Renal cortex interstitium (tissue), 11 donors: ENCODE measurements around the gene RHBDF2. TPM values are rescaled to one million over a fixed set of nuclear protein-coding genes. Genes with fewer than 3 reads are reported as not detected.

ENCODE experiments used
- DNase-seq, 11 donors: peaks; one replicate each; pipeline ENCODE4 v3.0.0-alpha.2; 2013; ENCODE audit warnings: low read depth in 9 of 11, low spot score in 4 of 11; ENCODE audit errors: extremely low read depth in 1 of 11
- polyA plus RNA-seq, 3 donors: library from polyadenylated mRNA; unstranded; fragments of 120-200 nt; gene quantifications; one replicate each; pipeline ENCODE4 v1.2.1, GENCODE V29; 2013; ENCODE audit not compliant: insufficient read length in 3 of 3

The RHBDF2 gene
- polyA plus RNA-seq, 3 donors = 5.0 to 11.0 (median 8.5) TPM

DNA sequence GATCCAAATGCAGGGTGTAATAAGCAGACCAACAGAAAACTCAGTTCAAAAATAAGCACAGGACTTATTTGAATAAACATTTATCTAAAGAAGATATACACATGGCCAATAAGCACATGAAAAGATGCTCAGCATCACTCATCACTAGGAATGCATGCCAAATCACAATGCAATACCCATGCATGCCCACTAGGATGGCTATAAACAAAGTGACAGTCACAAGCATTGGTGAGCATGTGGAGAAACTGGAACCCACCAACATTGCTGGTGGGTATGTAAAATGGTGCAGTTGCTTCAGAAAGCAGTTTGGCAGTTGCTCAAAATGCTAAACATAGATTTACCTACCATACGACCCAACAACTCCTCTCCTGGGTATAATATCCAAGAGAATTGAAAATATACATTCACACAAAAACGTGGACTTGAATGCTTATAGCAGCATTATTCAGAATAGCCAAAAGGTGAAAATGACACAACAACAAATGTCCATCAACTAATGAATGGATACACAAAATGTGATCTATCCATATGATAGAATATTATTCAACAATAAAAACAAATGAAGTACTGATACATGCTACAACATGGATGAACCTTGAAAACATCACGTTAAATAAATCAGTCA is 68.4 kb downstream of the RHBDF2 start:
- DNase-seq = no peak

DNA sequence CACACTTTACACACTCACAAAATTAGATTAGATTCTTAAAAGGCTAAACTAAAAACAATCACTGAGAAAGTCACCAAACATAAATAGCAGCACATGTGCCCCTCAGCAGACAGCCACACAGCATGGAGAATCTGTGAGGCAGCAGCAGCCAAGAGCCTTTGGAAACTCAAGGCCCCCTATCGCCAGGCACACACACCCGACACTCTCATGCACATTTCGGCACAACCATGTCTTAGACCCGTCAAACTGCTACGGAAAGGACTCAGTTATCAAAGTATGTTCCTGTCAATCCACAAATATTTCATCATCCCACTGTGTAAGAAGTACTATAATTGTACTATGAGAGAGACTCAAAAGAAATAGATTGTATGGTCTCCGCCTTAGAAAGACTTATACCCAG is 69.2 kb downstream of the RHBDF2 start:
- no peak for DNase-seq

DNA sequence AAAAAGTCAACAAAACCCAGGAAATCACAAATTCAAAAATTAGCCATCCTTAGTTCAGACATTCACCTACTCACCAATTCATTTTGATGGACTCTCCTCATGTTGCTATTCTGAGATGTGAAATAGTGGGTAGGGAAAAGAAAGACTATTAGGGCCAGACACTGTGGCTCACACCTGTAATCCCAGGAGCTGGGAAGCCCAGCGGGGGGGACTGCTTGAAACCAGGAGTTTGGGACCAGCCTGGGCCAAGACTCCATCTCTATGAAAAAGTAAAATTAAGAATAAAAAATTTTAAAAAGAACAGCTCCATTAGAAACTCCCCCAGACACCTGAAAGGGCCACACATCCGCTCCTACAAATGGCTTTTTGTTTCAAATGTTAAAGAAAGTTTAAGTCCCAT is 69.7 kb downstream of the RHBDF2 start:
- no peak for DNase-seq

DNA sequence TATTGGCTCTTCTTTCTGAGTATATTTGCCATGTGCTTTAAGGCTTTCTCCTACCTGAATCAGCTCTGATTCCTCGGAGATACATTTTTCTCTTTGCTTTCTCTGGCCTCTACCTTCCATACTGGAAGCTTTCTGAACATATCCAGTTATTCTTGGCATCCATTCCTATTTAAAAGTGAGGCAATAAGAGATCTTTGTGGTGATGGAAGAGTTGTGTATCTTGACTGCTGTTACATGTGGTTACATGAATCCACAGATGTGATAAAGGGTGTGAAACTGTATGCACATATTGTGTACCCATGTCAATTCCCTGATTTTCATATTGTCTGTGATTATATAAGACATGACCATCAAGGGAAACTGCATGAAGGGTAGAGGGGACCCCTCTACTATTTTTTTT is 72.7 kb downstream of the RHBDF2 start:
- DNase-seq = no peak

DNA sequence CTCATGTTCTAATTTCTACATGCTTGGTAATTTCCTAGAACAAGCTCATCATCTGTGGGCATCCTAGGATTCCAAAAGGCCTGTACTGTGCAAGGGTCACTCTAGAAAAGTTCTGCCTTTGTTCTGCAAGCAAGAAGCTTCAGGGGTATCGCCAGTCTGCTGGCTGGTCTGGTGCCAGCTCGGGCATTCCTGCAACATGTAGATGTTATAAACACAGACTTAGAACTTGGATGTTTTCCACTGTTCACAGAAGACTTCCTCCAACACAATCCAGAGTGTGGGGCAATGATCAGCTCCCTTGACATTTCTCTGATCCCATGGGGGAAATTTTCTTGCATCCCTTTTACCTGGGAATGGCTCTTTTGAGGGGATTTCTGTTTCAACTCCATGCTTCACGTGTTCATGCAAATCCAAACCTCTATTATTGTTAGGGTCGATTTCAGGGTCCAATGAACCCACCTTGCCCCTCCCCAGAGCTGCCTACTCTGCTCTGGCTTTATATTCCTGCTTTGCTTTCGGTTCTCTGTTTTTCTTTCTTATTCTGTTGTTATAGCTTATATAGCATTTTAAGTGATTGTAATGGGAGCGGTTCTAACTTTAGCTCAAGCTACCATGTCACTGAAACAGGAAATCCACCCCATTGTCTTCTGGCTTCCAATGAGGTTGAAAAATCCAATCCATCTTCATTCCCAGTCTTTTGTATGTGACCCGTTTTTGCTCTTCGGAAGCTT is 73.6 kb downstream of the RHBDF2 start:
- no peak for DNase-seq

DNA sequence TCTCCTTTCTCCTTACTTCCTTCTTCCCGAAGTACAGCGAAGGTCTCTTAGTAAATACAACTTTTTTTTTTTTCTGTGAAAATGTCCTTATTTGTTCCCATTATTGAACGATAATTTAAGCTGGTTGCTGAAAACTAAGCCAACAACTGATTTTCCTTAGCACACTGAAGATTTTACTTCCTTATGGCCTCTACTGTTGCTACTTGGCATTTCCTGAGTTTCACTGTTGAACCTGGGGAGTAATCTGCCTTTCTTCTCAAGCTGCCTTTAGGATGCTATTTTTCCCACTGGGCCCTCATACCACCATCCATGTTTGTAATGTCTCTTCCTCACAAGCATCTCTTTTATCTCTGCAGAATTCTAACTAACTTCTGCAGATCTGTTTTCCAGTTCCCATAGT is 74.4 kb downstream of the RHBDF2 start:
- no peak for DNase-seq

DNA sequence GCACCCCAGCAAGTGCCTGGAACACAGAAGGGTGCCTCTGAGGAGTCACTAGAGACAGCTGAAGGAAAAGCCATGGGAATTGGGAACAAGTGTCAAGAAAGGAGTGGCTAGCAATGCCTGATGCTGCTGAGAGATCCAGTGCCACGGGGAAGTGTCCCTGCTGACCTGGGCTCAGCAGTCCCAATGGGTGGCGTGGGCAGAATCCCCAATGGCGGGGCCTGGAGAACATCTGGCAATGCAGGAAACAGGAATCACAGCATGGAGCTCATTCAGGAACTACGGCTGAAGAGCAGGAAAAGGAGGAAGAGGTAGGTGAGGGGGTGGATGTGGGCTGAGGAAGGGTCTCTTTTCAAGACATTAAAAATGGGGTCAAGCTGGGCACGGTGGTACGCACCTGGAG is 78.4 kb downstream of the RHBDF2 start:
- DNase-seq = no peak

DNA sequence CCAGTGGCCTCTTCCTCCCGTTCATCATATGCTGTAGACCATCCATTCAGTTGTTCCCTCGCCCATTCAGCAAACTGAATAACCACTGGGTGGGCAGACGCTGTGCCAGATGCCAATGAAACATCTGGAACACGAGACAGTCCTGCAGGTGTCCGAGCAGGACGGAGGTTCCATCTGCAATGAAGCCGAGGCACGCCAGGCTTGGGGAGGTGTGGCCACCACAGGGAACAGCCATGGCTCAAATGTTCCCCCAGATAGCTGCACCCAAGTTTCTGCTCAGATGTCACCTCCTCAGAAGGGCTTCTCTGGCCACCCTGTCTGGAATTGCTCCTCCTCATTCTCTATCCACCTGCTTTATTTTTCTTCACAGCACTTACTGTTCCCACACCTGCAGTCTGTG is 78.8 kb downstream of the RHBDF2 start:
- DNase-seq = no peak

DNA sequence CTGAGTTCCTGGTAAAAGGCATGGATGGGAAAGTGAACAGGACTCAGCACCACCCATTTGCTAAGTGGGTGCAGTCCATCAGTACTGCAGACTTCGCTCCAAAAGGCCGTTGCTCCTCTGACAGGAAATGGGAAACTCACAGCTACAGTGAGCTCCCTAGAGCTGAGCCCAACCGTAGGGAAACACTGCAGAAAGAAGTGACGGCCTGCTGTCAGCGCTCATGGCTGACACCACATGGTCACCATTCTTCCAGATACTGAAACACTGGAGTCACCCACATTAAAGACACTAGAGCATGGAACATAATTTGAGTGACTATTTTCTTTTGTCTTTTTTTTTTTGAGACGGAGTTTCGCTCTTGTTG is 80.2 kb downstream of the RHBDF2 start:
- peak in 1 of 11 donors; percentile 29 for DNase-seq

Other genes starting within 250 kb of the RHBDF2 start
- gene UBALD2, start 236.1 kb downstream of the RHBDF2 start, polyA plus RNA-seq = 10 to 100 TPM; 24.9 to 51.5 (median 41.0) TPM
- 1 to 10 TPM; 6.2 to 9.5 (median 7.4) TPM for gene QRICH2, start 193.1 kb downstream of the RHBDF2 start, polyA plus RNA-seq
- 10 to 100 TPM; 76.1 to 83.6 (median 80.2) TPM for gene PRPSAP1, start 147.5 kb downstream of the RHBDF2 start, polyA plus RNA-seq
- gene SPHK1, start 116.8 kb downstream of the RHBDF2 start, polyA plus RNA-seq = 1 to 10 TPM; 2.4 to 3.8 (median 3.5) TPM
- gene UBE2O, start 48.3 kb downstream of the RHBDF2 start, polyA plus RNA-seq = 10 to 100 TPM; 26.4 to 31.8 (median 28.6) TPM
- under 1 TPM; 0.12 to 0.37 (median 0.29) TPM for gene AANAT, start 33.8 kb downstream of the RHBDF2 start, polyA plus RNA-seq
- gene CYGB, start 36.3 kb upstream of the RHBDF2 start, polyA plus RNA-seq = 10 to 100 TPM; 10.4 to 15.7 (median 14.6) TPM
- 1 to 10 TPM; 3.0 to 6.0 (median 3.9) TPM for gene PRCD, start 38.6 kb upstream of the RHBDF2 start, polyA plus RNA-seq
- gene ST6GALNAC2, start 84.4 kb upstream of the RHBDF2 start, polyA plus RNA-seq = 1 to 10 TPM; 5.8 to 9.9 (median 9.8) TPM
- gene ST6GALNAC1, start 142.3 kb upstream of the RHBDF2 start, polyA plus RNA-seq = under 1 TPM; 0.09 to 0.57 (median 0.30) TPM
- gene MXRA7, start 209.5 kb upstream of the RHBDF2 start, polyA plus RNA-seq = 100 to 1,000 TPM; 102 to 112 (median 106) TPM
- 10 to 100 TPM; 20.6 to 24.3 (median 23.2) TPM for gene JMJD6, start 225.2 kb upstream of the RHBDF2 start, polyA plus RNA-seq
- 10 to 100 TPM; 39.1 to 45.1 (median 40.8) TPM for gene METTL23, start 225.4 kb upstream of the RHBDF2 start, polyA plus RNA-seq
- gene SRSF2, start 235.9 kb upstream of the RHBDF2 start, polyA plus RNA-seq = 100 to 1,000 TPM; 344 to 434 (median 371) TPM
- 10 to 100 TPM; 25.4 to 28.6 (median 27.6) TPM for gene MFSD11, start 236.7 kb upstream of the RHBDF2 start, polyA plus RNA-seq